GM12891 (cell line): ENCODE measurements around the gene ZNF768.

ENCODE experiments used
- PAX5 ChIP-seq: IDR thresholded peaks from 2 replicates; pipeline ENCODE4 v1.6.1; 2011; ENCODE audit warnings: low read length, moderate library complexity, mild to moderate bottlenecking; ENCODE audit not compliant: insufficient read depth, severe bottlenecking
- POLR2A ChIP-seq: IDR thresholded peaks from 2 replicates; pipeline ENCODE4 v1.6.1; 2011; ENCODE audit warnings: low read depth, low read length, control low read depth
- POLR2AphosphoS5 ChIP-seq: IDR thresholded peaks from 2 replicates; pipeline ENCODE4 v1.6.1; 2011; ENCODE audit warnings: low read depth, low read length, control low read depth

DNA sequence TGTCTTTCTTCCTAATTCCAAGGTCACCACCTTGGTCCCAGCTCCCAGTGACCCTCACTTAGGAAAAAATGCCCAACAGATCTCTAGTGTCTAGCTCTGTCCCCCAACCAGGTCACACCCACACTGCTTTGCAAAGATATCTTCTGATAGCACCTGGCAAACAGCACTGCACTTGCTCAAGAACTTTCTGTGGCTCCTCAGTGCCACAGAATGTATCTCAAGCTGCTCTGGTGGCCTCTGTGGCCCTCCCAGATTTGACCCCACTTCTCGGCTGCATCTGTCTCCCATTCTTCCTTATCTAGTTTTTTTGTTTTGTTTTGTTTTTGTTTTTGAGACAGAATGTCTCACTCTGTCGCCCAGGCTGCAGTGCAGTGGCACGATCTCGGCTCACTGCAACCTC is 40.2 kb upstream of the ZNF768 start:
- no peak for TF ChIP-seq POLR2A
- TF ChIP-seq POLR2AphosphoS5: no peak
- no peak for TF ChIP-seq PAX5
